Karpas-422 (cell line): ENCODE measurements around the gene IFNG. TPM values are rescaled to one million over a fixed set of nuclear protein-coding genes. Genes with fewer than 3 reads are reported as not detected.
"Not testable (repeated sequence)": the region's sequence is repeated elsewhere in the genome, so short reads cannot be mapped to it uniquely, and the experiment has no call there.

Source experiments
- DNase-seq: peaks from one replicate; pipeline ENCODE4 v3.0.0-alpha.2; 2015
- H2AFZ ChIP-seq: fragments of 200-600 bp; sonication (generic); 2 replicates; pipeline ENCODE4 v1.6.1; 2014; ENCODE audit warnings: antibody characterized with exemption, low read length, mixed read lengths
- H3K27ac ChIP-seq: fragments of 200-600 bp; sonication (generic); 2 replicates; pipeline ENCODE4 v1.5.1; 2014; ENCODE audit warnings: mild to moderate bottlenecking, low read length, moderate library complexity
- H3K27me3 ChIP-seq: fragments of 200-600 bp; sonication (generic); 2 replicates; pipeline ENCODE4 v1.6.1; 2014; ENCODE audit warnings: low read length, mixed read lengths
- H3K36me3 ChIP-seq: fragments of 200-600 bp; sonication (generic); 2 replicates; pipeline ENCODE4 v1.6.1; 2014; ENCODE audit warnings: low read length, mixed read lengths; ENCODE audit not compliant: insufficient read depth
- H3K4me1 ChIP-seq: fragments of 200-600 bp; sonication (generic); 2 replicates; pipeline ENCODE4 v1.6.1; 2014; ENCODE audit warnings: mild to moderate bottlenecking, low read length, mixed read lengths
- H3K4me2 ChIP-seq: fragments of 200-600 bp; sonication (generic); 2 replicates; pipeline ENCODE4 v1.6.1; 2014; ENCODE audit warnings: low read length, low read depth, mild to moderate bottlenecking; ENCODE audit not compliant: poor library complexity, severe bottlenecking
- H3K4me3 ChIP-seq: fragments of 200-600 bp; sonication (generic); 2 replicates; pipeline ENCODE4 v1.5.1; 2014; ENCODE audit warnings: mild to moderate bottlenecking, antibody characterized with exemption, low read length, mixed read lengths
- H3K79me2 ChIP-seq: fragments of 200-600 bp; sonication (generic); 2 replicates; pipeline ENCODE4 v1.6.1; 2014; ENCODE audit warnings: mild to moderate bottlenecking, low read length, mixed read lengths
- H3K9ac ChIP-seq: fragments of 200-600 bp; sonication (generic); 2 replicates; pipeline ENCODE4 v1.6.0; 2014; ENCODE audit warnings: low read length
- H3K9me2 ChIP-seq: fragments of 200-600 bp; sonication (generic), shearing (Covaris generic); replicated peaks from 2 replicates; pipeline ENCODE4 v1.6.0; 2014; ENCODE audit warnings: mild to moderate bottlenecking, low read length, moderate library complexity; ENCODE audit not compliant: insufficient read depth
- H3K9me3 ChIP-seq: fragments of 300-700, 200-600 bp; sonication (generic); 2 replicates; pipeline ENCODE4 v1.6.1; 2014; ENCODE audit warnings: low read length, mixed read lengths
- H4K20me1 ChIP-seq: fragments of 200-600 bp; sonication (generic); 2 replicates; pipeline ENCODE4 v1.6.1; 2014; ENCODE audit warnings: mild to moderate bottlenecking, antibody characterized with exemption, low read length, low read depth; ENCODE audit not compliant: insufficient read depth
- total RNA-seq: library from RNA; depleted of rRNA; stranded (reverse); fragments of >200 nt; shearing (Covaris generic); gene quantifications from 2 replicates; pipeline ENCODE4 v1.2.3, GENCODE V29; 2014; ENCODE audit warnings: low replicate concordance; rRNA removed

Gene IFNG
- not detected in 2 replicates for total RNA-seq

DNA sequence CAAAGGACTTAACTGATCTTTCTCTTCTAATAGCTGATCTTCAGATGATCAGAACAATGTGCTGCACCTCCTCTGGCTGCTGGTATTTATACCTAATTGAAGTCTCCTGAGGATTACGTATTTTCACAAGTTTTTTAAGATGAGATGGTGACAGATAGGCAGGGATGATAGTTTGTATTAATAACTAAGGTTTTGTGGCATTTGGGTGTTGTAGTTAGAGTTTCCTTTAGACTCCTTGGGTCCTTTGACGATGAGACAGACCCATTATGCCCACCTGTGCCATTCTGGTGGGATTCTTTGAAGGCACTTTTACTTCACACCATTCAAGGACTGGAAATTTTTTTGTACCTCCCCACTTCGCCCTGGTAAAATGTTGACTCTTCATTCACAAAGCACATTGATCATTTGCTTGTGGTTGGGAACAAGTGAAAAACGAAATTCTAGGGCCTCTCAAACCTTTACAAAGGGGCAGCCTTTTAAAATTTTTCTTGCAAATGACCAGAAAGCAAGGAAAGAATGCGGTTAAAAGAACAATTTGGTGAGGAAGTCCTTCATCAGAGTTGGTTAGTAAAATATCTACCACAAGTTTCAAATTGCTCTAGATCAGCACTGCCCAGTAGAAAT, at the start of gene IFNG:
Gene IFNG, minus strand, starts transcription at position 60 of the 624 bp plus-strand sequence. CDS start 125 bp downstream, outside the sequence.
- no peak within 1 kb of the TSS for H3K27ac ChIP-seq
- H3K4me3 ChIP-seq: no peak within 1 kb of the TSS
- H3K9ac ChIP-seq: no peak within 1 kb of the TSS
- H3K79me2 ChIP-seq: no peaks in the 10 kb centered on the region
- DNase-seq: no peak
- no peaks in the 10 kb centered on the region for H4K20me1 ChIP-seq
- H3K9me2 ChIP-seq: no peaks in the 10 kb centered on the region
- H3K9me3 ChIP-seq: no peaks in the 10 kb centered on the region
- H3K36me3 ChIP-seq: no peaks in the 10 kb centered on the region
- no peak within 1 kb of the TSS for H3K4me2 ChIP-seq
- no peak within 1 kb of the TSS for H2AFZ ChIP-seq
- H3K4me1 ChIP-seq: peaks cover 5% of the 10 kb centered on the region
- H3K27me3 ChIP-seq: no peaks in the 10 kb centered on the region

DNA sequence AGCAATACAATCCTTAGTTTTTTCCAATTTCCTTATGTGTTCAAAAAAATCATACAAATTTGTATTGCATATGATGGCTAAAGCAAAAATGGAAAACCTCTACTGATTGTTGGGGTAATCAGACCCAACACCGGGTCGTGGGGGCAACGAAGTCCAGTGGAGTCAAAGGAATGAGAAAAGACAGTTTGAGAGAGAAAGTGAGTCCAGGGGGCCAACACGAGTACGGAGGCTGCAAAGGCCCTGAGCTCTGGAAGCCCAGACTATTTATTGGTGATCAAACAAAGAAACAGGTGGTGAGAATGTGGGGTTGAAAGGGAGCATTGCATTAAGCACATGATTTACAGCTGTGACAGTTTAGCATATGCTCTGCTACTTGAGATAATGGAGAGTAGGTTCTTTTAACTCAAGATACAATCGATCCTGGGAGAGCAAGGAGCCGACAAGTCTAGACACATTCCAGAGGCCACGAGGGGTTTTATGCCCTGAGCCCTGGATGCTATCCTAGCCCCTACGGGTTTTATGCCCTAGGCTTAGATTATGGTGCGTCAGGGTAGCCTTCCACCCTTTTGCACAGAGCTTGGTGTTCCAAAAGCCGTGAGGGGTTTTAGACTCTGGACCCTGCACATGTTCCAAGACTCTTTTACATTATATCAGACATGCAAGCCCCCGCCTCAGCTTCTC, 49.6 kb upstream of the IFNG start:
- not testable (repeated sequence) for H3K4me1 ChIP-seq, DNase-seq, H3K9ac ChIP-seq, H3K27ac ChIP-seq, H3K9me2 ChIP-seq, H3K4me2 ChIP-seq, H4K20me1 ChIP-seq, H3K79me2 ChIP-seq, H3K4me3 ChIP-seq, H3K36me3 ChIP-seq, H3K27me3 ChIP-seq, H3K9me3 ChIP-seq, H2AFZ ChIP-seq

DNA sequence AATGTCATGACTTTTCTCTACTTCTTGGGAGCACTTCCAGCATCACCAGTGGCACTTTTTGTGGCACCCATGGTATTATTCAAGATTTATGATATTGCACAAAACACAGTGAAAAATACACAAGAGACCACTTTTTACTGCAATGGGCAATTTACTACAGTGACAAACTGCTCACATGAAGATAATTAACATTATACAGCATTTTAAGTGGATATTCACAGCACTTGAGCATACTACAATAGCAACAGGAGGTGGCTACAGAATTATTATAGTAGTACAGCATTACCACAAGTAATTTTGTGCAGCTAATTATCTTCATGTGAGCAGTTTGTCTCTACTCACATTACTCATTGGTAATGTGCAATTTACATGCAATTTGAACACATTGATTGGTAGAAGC, 47.7 kb upstream of the IFNG start:
- no peaks in the 10 kb centered on the region for H3K79me2 ChIP-seq
- no peak overlapping the region for H2AFZ ChIP-seq
- H3K4me3 ChIP-seq: no peak overlapping the region
- no peaks in the 10 kb centered on the region for H3K27me3 ChIP-seq
- H3K36me3 ChIP-seq: no peaks in the 10 kb centered on the region
- no peaks in the 10 kb centered on the region for H3K9me3 ChIP-seq
- no peaks in the 10 kb centered on the region for H4K20me1 ChIP-seq
- no peak overlapping the region for H3K9ac ChIP-seq
- no peak for DNase-seq
- H3K27ac ChIP-seq: no peak overlapping the region
- H3K9me2 ChIP-seq: no peaks in the 10 kb centered on the region
- H3K4me2 ChIP-seq: no peak overlapping the region
- no peaks in the 10 kb centered on the region for H3K4me1 ChIP-seq

DNA sequence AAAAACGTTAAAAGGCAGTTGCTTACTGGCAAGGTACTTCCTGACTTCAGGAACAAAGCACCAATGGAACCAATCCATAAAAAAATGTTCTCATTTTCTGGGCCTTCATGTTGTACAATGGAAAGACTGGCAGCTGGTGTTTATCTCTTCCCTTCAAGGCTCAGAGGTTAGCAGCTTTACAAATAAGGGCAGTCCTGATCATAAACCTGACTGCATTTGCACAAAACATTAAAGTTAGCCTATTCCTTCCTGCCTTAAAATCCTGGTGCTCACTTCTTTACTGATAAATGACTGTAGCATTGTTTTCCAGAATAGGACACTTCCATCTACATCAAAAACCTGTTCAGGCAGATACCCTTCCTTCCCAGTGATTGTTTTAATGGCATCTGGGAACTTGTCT, 46.9 kb upstream of the IFNG start:
- no peak overlapping the region for H3K9ac ChIP-seq
- no peaks in the 10 kb centered on the region for H3K9me2 ChIP-seq
- H3K27ac ChIP-seq: no peak overlapping the region
- DNase-seq: no peak
- H3K27me3 ChIP-seq: no peaks in the 10 kb centered on the region
- no peaks in the 10 kb centered on the region for H3K79me2 ChIP-seq
- no peak overlapping the region for H3K4me3 ChIP-seq
- no peak overlapping the region for H2AFZ ChIP-seq
- no peaks in the 10 kb centered on the region for H3K36me3 ChIP-seq
- H3K4me1 ChIP-seq: no peaks in the 10 kb centered on the region
- no peak overlapping the region for H3K4me2 ChIP-seq
- no peaks in the 10 kb centered on the region for H4K20me1 ChIP-seq
- no peaks in the 10 kb centered on the region for H3K9me3 ChIP-seq

- Histone ChIP-seq H2AFZ (no peak overlapping the region), H3K36me3 (no peaks in the 10 kb centered on the region), H3K27me3 (no peaks in the 10 kb centered on the region), H3K4me3 (no peak overlapping the region), H3K9ac (no peak overlapping the region), H3K79me2 (no peaks in the 10 kb centered on the region), H3K9me3 (no peaks in the 10 kb centered on the region), H3K27ac (no peak overlapping the region), H3K9me2 (no peaks in the 10 kb centered on the region), H3K4me1 (no peaks in the 10 kb centered on the region), H3K4me2 (no peak overlapping the region), H4K20me1 (no peaks in the 10 kb centered on the region)
- no peak for DNase-seq
These were observed 43.9 kb upstream of the IFNG start for GRCh38 chr12:68203460-68203875.

DNA sequence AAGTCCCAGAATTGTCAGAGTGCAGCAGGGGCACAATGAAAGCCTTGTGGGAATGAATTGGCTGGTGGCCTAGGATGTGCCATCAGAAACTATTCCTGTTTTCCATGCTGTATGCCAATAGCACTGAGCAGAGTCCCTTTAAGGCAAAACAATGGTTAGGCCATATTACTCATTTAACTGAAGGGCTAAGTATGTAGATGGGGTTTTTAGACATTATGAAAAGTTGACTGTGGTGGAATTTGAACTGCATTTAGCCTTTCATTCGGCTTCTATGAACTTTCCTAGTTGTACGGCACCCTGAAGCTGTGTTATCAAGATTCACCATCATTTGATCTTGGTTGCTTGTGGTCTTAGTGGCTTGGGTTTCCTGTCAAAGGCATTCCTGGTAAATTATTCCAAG, 41.3 kb upstream of the IFNG start:
- Histone ChIP-seq H3K4me1 (no peaks in the 10 kb centered on the region), H2AFZ (no peak overlapping the region), H3K9me3 (no peaks in the 10 kb centered on the region), H3K27ac (no peak overlapping the region), H3K4me2 (no peak overlapping the region), H3K4me3 (no peak overlapping the region), H3K9me2 (no peaks in the 10 kb centered on the region), H3K79me2 (no peaks in the 10 kb centered on the region), H3K9ac (no peak overlapping the region), H3K36me3 (no peaks in the 10 kb centered on the region), H4K20me1 (no peaks in the 10 kb centered on the region), H3K27me3 (no peaks in the 10 kb centered on the region)
- DNase-seq: no peak

DNA sequence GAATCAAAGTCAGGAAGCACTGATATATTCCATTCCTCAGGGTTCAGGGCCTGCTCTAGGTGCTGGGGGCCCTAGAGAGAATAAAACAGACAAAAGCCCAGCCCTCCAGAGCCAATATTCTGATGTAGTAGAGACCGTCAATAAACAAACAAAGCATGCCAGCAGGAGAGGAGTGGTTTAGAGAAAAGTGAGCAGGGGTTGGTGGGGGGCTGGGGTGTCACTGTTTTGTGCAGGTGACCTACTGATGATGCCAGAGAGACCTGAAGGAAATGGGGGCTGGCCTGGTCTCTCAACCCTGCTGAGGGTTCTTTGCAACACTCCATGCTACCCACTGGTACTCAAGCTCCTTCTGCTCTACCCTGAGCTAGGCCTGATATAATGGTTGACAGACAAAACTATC, 39.6 kb upstream of the IFNG start:
- no peak overlapping the region for H3K27ac ChIP-seq
- no peaks in the 10 kb centered on the region for H3K9me2 ChIP-seq
- H3K9ac ChIP-seq: no peak overlapping the region
- no peaks in the 10 kb centered on the region for H3K27me3 ChIP-seq
- H3K36me3 ChIP-seq: no peaks in the 10 kb centered on the region
- H2AFZ ChIP-seq: no peak overlapping the region
- no peaks in the 10 kb centered on the region for H3K9me3 ChIP-seq
- H3K4me2 ChIP-seq: no peak overlapping the region
- H3K79me2 ChIP-seq: no peaks in the 10 kb centered on the region
- no peaks in the 10 kb centered on the region for H4K20me1 ChIP-seq
- DNase-seq: no peak
- no peak overlapping the region for H3K4me3 ChIP-seq
- no peaks in the 10 kb centered on the region for H3K4me1 ChIP-seq

GRCh38 chr12:68198507-68199086, 39.1 kb upstream of the IFNG start:
- Histone ChIP-seq H2AFZ (no peak overlapping the region), H3K36me3 (no peaks in the 10 kb centered on the region), H3K9me3 (no peaks in the 10 kb centered on the region), H3K4me1 (no peaks in the 10 kb centered on the region), H3K4me3 (no peak overlapping the region), H3K79me2 (no peaks in the 10 kb centered on the region), H4K20me1 (no peaks in the 10 kb centered on the region), H3K9ac (no peak overlapping the region), H3K4me2 (no peak overlapping the region), H3K9me2 (no peaks in the 10 kb centered on the region), H3K27me3 (no peaks in the 10 kb centered on the region), H3K27ac (no peak overlapping the region)
- no peak for DNase-seq
